ENCODE measurements around the gene EIF5B.

Gene EIF5B

DNA sequence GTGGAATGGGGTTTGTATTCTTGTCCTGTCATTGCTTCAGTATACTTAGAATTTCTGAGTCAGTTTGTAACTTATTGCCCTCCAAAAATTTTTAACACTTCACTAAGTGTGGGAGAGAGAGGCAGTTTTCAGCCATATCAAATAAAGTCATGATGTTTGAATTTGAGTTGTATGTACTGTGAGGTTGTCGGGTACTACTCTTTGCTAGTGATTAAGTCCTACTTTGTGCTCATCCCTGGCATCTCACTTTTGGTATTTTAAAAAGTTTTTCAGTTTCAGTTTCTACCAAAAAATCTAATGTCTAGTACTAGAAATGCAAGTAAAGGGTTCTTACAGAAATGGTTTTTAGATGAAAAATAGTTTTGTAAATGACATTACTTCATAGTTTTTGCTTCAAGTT is 40.7 kb downstream of the EIF5B start:
- in situ Hi-C loops (cut with HindIII; ENCODE audit: low pct_unique_long_range_greater_than_20kb, low sequenced_read_pairs): no loop called here
- no peak for TF ChIP-seq JUND (IDR thresholded peaks at IDR 0.05; ENCODE audit: low read depth)
- DNase-seq (ENCODE audit: low read depth in 1 of 2, low spot score in 1 of 2): no peak

DNA sequence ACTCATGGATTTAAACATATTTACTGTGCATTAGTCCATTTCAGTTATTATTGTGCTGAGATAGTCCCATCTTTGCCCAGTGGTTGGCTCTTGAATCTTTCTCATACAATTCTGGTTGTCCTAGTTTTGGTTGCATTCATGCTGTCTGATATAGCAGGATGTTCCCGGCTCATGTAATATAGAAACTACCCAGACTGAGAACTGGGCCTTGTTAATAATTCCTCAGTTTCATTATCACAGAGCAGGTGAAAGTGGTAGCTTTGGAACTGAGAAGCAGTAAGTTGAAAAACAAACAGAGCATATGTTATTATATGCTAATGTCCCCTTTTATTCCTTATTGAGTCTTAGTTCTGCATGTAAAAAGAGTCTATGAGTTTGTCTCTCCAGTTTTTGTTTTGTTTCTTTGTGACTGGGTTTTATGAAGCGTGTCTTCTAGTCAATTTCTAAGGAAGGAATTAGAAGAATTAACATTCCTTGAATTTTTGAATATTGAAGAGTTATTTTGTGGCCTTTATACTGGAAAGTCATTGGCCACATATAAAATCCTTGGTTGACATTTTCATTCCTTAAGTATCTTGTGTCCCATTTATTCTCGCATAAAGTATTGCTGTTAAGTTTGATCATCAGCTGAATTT is 43.3 kb downstream of the EIF5B start:
- TF ChIP-seq JUND (IDR thresholded peaks at IDR 0.05; ENCODE audit: low read depth): no peak
- no peak for DNase-seq (ENCODE audit: low read depth in 1 of 2, low spot score in 1 of 2)

DNA sequence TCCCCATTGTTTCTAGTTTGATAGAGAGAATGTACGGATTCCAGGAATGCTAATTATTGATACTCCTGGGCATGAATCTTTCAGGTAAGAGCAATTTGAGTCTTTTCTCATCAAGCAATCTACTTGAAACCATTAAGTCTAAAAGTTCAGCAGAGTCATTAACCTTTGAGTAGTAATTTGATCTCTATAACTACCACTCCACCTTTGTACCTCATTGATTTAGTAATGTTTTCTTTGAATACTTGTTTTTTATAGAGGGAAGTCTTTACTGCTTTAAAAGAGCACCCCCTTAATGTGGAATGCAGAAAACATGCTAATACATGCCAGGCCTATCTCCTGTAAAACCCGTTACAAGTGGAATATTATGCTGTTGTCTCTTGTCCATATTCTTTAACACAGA is 45.0 kb downstream of the EIF5B start:
- TF ChIP-seq JUND (IDR thresholded peaks at IDR 0.05; ENCODE audit: low read depth): no peak
- in situ Hi-C loops (cut with HindIII; ENCODE audit: low pct_unique_long_range_greater_than_20kb, low sequenced_read_pairs): no loop called here
- no peak for DNase-seq (ENCODE audit: low read depth in 1 of 2, low spot score in 1 of 2)

More for the DNA sequence above, 43.3 kb downstream of the EIF5B start:
- in situ Hi-C loops (cut with HindIII; ENCODE audit: low pct_unique_long_range_greater_than_20kb, low sequenced_read_pairs): no loop called here

DNA sequence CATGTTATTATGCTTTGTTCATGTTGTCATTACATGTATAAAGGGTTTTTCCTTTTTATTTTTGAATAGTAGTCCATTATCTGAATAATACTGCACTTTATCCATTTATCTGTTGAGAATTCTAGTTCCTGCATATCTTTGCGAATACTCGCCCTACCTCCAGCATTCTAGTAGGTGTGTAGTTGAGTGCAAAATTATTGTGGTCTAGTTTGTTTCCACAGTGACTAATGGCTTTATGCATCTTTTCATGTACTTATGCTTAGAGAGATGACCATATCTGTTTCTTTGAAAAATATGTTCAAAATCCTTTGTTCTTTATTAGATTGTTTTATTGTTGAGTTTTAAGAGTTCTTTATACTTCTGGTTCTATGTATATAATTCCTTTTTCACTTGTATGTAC is 48.8 kb downstream of the EIF5B start:
- no peak for DNase-seq (ENCODE audit: low read depth in 1 of 2, low spot score in 1 of 2)
- TF ChIP-seq JUND (IDR thresholded peaks at IDR 0.05; ENCODE audit: low read depth): no peak
- in situ Hi-C loops (cut with HindIII; ENCODE audit: low pct_unique_long_range_greater_than_20kb, low sequenced_read_pairs): no loop called here

DNA sequence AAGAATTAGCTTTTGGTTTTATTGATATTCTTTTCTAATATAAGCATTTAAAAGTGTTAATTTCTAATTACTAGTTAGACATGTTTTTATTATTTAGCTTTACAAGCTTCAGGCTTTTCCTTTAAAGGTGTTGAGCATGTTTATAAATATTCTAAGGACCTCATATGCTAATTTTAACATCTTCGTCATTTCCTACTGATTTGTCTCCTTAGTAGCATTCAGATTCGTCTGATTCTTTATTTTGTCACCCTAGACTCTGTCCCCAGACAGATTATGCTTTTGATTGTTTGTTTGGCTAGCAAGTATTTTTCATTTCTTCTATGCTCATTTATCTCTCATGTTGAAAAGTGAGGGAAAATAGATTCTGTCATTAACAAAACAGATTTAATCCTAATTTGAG is 51.7 kb downstream of the EIF5B start:
- no peak for DNase-seq (ENCODE audit: low read depth in 1 of 2, low spot score in 1 of 2)
- TF ChIP-seq JUND (IDR thresholded peaks at IDR 0.05; ENCODE audit: low read depth): no peak
- in situ Hi-C loops (cut with HindIII; ENCODE audit: low pct_unique_long_range_greater_than_20kb, low sequenced_read_pairs): no loop called here

DNA sequence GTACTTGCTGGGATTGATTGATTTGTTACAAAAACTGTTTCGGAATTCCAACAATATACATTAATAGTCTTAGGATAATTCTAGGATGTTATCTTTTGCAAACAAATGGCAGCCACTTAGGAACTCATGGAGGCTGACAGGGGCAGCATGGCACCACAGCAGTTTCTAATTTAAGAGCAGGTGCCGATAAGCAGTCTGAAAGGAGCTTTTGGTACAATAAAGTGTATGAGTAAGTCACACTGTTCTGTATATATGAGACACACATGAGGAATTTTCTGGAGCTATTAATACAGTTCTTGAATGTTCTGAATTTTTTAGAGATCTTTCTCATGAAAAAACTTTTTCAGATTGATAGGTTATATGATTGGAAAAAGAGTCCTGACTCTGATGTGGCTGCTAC is 52.2 kb downstream of the EIF5B start:
- DNase-seq (ENCODE audit: low read depth in 1 of 2, low spot score in 1 of 2): no peak
- in situ Hi-C loops (cut with HindIII; ENCODE audit: low pct_unique_long_range_greater_than_20kb, low sequenced_read_pairs): no loop called here
- TF ChIP-seq JUND (IDR thresholded peaks at IDR 0.05; ENCODE audit: low read depth): no peak

DNA sequence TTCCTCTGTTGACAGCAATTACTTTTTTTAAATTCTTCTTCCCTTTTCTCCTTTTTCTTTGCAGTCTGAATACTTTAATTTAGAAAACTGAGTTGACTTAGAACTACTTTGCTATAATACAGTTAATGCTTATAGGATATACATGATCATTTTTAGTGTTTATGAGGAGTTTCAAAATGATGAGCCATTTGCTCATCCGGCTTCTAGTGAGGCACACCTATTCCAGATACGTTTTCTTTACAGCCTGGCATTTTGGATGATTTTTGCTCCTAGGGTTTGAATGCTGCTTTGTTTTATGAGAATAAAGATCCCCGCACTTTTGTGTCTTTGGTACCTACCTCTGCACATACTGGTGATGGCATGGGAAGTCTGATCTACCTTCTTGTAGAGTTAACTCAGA is 52.8 kb downstream of the EIF5B start:
- no peak for TF ChIP-seq JUND (IDR thresholded peaks at IDR 0.05; ENCODE audit: low read depth)
- in situ Hi-C loops (cut with HindIII; ENCODE audit: low pct_unique_long_range_greater_than_20kb, low sequenced_read_pairs): no loop called here
- DNase-seq (ENCODE audit: low read depth in 1 of 2, low spot score in 1 of 2): no peak

DNA sequence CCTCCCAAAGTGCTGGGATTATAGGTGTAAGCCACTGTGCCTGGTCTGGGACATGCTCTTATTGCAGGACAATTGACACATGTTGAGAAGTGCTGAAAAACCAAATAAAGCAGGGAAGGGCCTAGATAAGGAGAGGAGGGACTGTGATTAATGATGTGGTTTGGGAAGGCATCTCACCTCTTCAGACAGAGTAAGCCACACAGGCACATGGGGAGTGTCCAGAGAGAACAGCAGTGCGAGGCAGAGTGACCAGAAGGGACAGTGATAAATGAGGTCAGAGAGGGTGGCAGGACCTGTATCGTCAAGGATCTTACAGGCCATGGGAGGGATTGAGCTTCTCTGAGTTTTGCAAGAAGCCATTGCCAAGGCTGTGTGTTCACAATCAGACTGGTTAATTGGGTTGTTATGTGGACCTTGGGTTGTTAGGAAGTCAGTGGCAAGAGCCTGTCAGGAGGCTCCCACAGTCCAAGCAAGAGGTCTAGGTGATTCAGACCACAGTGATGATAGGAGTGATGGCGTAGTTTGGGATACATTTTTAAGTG is 58.5 kb downstream of the EIF5B start:
- in situ Hi-C loops (cut with HindIII; ENCODE audit: low pct_unique_long_range_greater_than_20kb, low sequenced_read_pairs): no loop called here
- DNase-seq (ENCODE audit: low read depth in 1 of 2, low spot score in 1 of 2): no peak
- TF ChIP-seq JUND (IDR thresholded peaks at IDR 0.05; ENCODE audit: low read depth): no peak

DNA sequence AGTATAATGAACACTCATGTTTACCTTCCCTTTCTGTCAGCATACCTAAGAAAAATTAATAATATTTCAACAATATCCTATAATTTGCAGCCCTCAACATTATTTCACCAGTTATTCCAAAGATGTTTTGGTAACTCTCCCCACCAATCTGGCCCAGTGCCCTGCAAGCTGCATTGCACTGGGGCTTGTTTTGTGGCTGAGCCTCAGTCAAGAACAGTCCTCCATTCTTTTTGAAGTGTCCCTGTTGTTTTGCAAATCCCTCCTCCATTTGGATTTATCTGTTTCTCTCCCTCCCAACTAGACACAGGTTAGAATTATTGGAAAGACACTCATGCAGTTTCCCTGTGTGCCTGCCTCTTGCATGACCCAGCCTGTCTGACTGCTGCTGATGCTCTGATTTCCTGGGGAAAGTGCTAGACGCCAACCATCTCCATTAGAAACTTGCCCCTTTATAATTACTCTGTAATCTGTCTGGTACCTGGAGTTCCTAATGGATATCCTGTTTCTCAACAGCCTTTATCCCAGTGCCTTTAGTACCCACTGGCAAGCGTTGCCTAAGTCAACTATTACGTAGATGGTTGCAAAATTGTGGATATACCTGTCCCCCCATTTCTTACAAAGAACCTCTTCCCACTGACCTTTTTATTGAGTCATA is 60.2 kb downstream of the EIF5B start:
- no peak for DNase-seq (ENCODE audit: low read depth in 1 of 2, low spot score in 1 of 2)
- TF ChIP-seq JUND (IDR thresholded peaks at IDR 0.05; ENCODE audit: low read depth): no peak
- in situ Hi-C loops (cut with HindIII; ENCODE audit: low pct_unique_long_range_greater_than_20kb, low sequenced_read_pairs): no loop called here

DNA sequence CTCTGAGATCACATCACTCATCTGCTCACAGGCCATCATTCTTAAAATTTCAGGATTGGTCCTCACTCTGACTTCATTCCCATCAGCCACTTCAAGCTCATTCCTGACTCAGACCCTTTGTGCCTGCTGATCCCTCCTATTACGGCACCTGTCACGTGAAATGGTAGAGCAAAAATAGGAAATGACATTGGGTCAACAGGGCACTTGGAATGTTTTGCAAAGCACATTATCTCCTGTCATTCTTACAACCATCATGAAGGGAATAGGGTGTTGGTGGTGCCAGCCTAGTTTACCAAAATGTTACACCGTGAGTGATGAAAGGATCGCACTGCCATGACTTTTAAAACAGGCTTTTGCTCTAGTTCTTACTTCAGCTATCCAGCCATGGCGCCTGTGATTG is 61.1 kb downstream of the EIF5B start:
- in situ Hi-C loops (cut with HindIII; ENCODE audit: low pct_unique_long_range_greater_than_20kb, low sequenced_read_pairs): no loop called here

DNA sequence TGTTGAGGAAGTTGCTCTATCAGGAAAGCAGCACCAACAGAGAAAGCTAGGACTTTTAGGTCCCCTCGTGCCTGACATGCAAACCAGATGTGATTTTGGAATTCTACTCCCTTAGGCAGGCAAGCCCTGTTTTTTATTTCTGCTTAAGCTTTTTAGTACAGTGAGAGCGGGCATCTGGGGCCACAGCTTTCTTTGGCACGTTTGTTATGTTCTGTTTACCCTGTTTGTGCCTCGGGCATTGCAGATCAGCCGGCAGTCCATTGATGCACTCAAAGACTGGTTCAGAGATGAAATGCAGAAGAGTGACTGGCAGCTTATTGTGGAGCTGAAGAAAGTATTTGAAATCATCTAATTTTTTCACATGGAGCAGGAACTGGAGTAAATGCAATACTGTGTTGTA is 61.9 kb downstream of the EIF5B start:
- in situ Hi-C loops (cut with HindIII; ENCODE audit: low pct_unique_long_range_greater_than_20kb, low sequenced_read_pairs): no loop called here
- DNase-seq (ENCODE audit: low read depth in 1 of 2, low spot score in 1 of 2): peak in 1 of 2 experiments; percentile 25
- no peak for TF ChIP-seq JUND (IDR thresholded peaks at IDR 0.05; ENCODE audit: low read depth)

More for the DNA sequence above, 61.1 kb downstream of the EIF5B start:
- no peak for TF ChIP-seq JUND (IDR thresholded peaks at IDR 0.05; ENCODE audit: low read depth)
- DNase-seq (ENCODE audit: low read depth in 1 of 2, low spot score in 1 of 2): no peak

DNA sequence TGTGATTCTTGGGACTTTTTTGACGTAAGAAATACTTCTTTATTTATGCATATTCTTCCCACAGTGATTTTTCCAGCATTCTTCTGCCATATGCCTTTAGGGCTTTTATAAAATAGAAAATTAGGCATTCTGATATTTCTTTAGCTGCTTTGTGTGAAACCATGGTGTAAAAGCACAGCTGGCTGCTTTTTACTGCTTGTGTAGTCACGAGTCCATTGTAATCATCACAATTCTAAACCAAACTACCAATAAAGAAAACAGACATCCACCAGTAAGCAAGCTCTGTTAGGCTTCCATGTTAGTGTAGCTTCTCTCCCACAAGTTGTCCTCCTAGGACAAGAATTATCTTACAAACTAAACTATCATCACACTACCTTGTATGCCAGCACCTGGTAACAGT is 62.6 kb downstream of the EIF5B start:
- no peak for TF ChIP-seq JUND (IDR thresholded peaks at IDR 0.05; ENCODE audit: low read depth)
- no peak for DNase-seq (ENCODE audit: low read depth in 1 of 2, low spot score in 1 of 2)
- in situ Hi-C loops (cut with HindIII; ENCODE audit: low pct_unique_long_range_greater_than_20kb, low sequenced_read_pairs): no loop called here

DNA sequence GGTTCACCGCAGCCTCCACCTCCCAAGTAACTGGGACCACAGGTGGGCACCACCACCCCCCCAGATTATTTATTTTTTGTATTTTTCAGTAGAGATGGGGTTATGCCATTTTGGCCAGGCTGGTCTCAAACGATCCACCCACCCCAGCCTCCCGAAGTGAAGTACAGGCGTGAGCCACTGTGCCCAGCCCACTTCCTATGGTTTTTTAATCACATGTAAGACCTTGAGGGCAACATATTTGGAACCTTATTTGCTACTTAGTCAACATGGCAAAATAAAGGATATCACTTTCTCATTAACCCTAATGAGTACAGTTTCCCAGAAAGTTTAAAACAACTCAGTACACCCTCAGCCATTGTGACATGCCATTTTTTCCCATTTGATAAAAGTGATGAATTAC is 64.7 kb downstream of the EIF5B start:
- TF ChIP-seq JUND (IDR thresholded peaks at IDR 0.05; ENCODE audit: low read depth): no peak
- no peak for DNase-seq (ENCODE audit: low read depth in 1 of 2, low spot score in 1 of 2)
- in situ Hi-C loops (cut with HindIII; ENCODE audit: low pct_unique_long_range_greater_than_20kb, low sequenced_read_pairs): no loop called here

All from T47D (cell line).